Hepatocyte (in vitro differentiated cells): ENCODE measurements around the gene SPOCD1. TPM values are rescaled to one million over a fixed set of nuclear protein-coding genes. Genes with fewer than 3 reads are reported as not detected.

Source experiments
- DNase-seq: peaks from one replicate; pipeline ENCODE4 v3.0.0-alpha.2; 2016; ENCODE audit warnings: low spot score
- H2AFZ ChIP-seq: fragments of 200-600 bp; sonication (generic); 2 replicates; pipeline ENCODE4 v1.6.0; 2016; ENCODE audit warnings: antibody characterized with exemption, mild to moderate bottlenecking
- H3K27ac ChIP-seq: fragments of 200-600 bp; sonication (generic); 2 replicates; pipeline ENCODE4 v1.5.1; 2016; ENCODE audit warnings: mild to moderate bottlenecking
- H3K27me3 ChIP-seq: fragments of 200-600 bp; sonication (generic); 2 replicates; pipeline ENCODE4 v1.6.1; 2016
- H3K36me3 ChIP-seq: fragments of 200-600 bp; sonication (generic); replicated peaks from 2 replicates; pipeline ENCODE4 v1.5.1; 2016; ENCODE audit warnings: low read depth; ENCODE audit not compliant: insufficient read depth
- H3K4me1 ChIP-seq: fragments of 200-600 bp; sonication (generic); 2 replicates; pipeline ENCODE4 v1.5.1; 2016; ENCODE audit warnings: mild to moderate bottlenecking, moderate library complexity; ENCODE audit not compliant: insufficient read depth
- H3K4me2 ChIP-seq: fragments of 200-600 bp; sonication (generic); 2 replicates; pipeline ENCODE4 v1.6.0; 2016
- H3K4me3 ChIP-seq: fragments of 200-600 bp; sonication (generic); 2 replicates; pipeline ENCODE4 v1.5.1; 2016; ENCODE audit warnings: mild to moderate bottlenecking
- H3K79me2 ChIP-seq: fragments of 200-600 bp; sonication (generic); 2 replicates; pipeline ENCODE4 v1.6.0; 2017; ENCODE audit warnings: mild to moderate bottlenecking
- H3K9me2 ChIP-seq: fragments of 200-600 bp; sonication (generic); replicated peaks from 2 replicates; pipeline ENCODE4 v1.6.0; 2017; ENCODE audit warnings: mild to moderate bottlenecking; ENCODE audit not compliant: insufficient read depth
- H3K9me3 ChIP-seq: fragments of 200-600 bp; sonication (generic); 2 replicates; pipeline ENCODE4 v1.5.1; 2016; ENCODE audit warnings: low read depth, mild to moderate bottlenecking
- H4K20me1 ChIP-seq: fragments of 200-600 bp; sonication (generic); 2 replicates; pipeline ENCODE4 v1.6.0; 2016; ENCODE audit warnings: mild to moderate bottlenecking; ENCODE audit not compliant: insufficient read depth, poor library complexity, severe bottlenecking
- EZH2 ChIP-seq: fragments of 200-600 bp; sonication (generic); IDR thresholded peaks from 2 replicates; pipeline ENCODE4 v1.6.1; 2016; ENCODE audit warnings: antibody characterized with exemption, mild to moderate bottlenecking, borderline replicate concordance
- EZH2phosphoT487 ChIP-seq: fragments of 200-600 bp; sonication (generic); IDR thresholded peaks from one replicate; pipeline ENCODE4 v1.6.1; 2018; ENCODE audit warnings: antibody characterized with exemption, mild to moderate bottlenecking, low read depth, moderate library complexity; ENCODE audit not compliant: unreplicated experiment, severe bottlenecking
- WGBS: methylation state at CpG from one replicate; pipeline ENCODE4 v1.1.6; 2016; ENCODE audit warnings: low lambda C conversion rate; ENCODE audit errors: missing lambda C conversion rate; 5-methylcytosine and 5-hydroxymethylcytosine counted together
- polyA plus RNA-seq: library from polyadenylated mRNA; unstranded; fragments of >200 nt; fragmentation: Nextera tagmentation; extraction: Ambion mirVana; gene quantifications from 2 replicates; pipeline ENCODE4 v1.2.1, GENCODE V29; 2016
- total RNA-seq: library from RNA; depleted of rRNA; stranded (reverse); fragments of >200 nt; gene quantifications from 2 replicates; pipeline ENCODE4 v1.2.3, GENCODE V29; 2014
- TF ChIP-seq, protein P1 (sequence below): fragments of 200-600 bp; sonication (generic); IDR thresholded peaks from 2 replicates; pipeline ENCODE4 v1.5.1; 2016; ENCODE audit warnings: antibody characterized with exemption, mild to moderate bottlenecking; ENCODE audit not compliant: poor library complexity

Gene SPOCD1
- total and polyA plus RNA-seq, 2 experiments from 2014 or later: 1.4 to 2.8 TPM

DNA sequence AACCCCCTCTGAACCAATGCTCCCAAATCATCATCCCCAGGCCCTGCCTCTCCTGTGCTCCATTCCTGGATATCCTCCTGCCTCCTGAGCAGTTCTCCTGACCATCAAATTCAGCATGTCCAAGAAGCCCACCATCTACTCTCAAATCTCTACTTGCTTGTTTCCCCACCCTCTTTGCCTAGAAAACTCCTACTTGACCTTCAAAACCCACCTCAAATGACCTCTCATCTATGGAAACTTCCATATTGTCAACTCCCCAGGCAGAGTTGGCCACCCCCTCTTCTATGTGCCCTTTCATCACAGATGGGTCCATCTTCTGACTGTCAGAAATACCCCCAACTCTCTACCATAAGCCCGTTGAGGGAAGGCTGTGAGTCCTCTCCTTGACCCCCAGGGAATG is 68.5 kb downstream of the SPOCD1 start:
- no peaks in the 10 kb centered on the region for H3K27me3 ChIP-seq
- DNase-seq: no peak
- H3K27ac ChIP-seq: no peak overlapping the region
- no peak overlapping the region for H3K4me2 ChIP-seq
- H3K36me3 ChIP-seq: no peaks in the 10 kb centered on the region
- no peak overlapping the region for H2AFZ ChIP-seq
- WGBS: 88% methylated on average over 1 of the region's 1 CpG
- H3K9me2 ChIP-seq: no peaks in the 10 kb centered on the region
- H3K4me1 ChIP-seq: peaks cover 57% of the 10 kb centered on the region
- TF ChIP-seq, protein P1, sequence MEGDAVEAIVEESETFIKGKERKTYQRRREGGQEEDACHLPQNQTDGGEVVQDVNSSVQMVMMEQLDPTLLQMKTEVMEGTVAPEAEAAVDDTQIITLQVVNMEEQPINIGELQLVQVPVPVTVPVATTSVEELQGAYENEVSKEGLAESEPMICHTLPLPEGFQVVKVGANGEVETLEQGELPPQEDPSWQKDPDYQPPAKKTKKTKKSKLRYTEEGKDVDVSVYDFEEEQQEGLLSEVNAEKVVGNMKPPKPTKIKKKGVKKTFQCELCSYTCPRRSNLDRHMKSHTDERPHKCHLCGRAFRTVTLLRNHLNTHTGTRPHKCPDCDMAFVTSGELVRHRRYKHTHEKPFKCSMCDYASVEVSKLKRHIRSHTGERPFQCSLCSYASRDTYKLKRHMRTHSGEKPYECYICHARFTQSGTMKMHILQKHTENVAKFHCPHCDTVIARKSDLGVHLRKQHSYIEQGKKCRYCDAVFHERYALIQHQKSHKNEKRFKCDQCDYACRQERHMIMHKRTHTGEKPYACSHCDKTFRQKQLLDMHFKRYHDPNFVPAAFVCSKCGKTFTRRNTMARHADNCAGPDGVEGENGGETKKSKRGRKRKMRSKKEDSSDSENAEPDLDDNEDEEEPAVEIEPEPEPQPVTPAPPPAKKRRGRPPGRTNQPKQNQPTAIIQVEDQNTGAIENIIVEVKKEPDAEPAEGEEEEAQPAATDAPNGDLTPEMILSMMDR: no peak
- TF ChIP-seq EZH2 (no peak), EZH2phosphoT487 (no peak)
- no peaks in the 10 kb centered on the region for H3K9me3 ChIP-seq
- no peak overlapping the region for H3K4me3 ChIP-seq
- no peaks in the 10 kb centered on the region for H3K79me2 ChIP-seq
- H4K20me1 ChIP-seq: no peaks in the 10 kb centered on the region

DNA sequence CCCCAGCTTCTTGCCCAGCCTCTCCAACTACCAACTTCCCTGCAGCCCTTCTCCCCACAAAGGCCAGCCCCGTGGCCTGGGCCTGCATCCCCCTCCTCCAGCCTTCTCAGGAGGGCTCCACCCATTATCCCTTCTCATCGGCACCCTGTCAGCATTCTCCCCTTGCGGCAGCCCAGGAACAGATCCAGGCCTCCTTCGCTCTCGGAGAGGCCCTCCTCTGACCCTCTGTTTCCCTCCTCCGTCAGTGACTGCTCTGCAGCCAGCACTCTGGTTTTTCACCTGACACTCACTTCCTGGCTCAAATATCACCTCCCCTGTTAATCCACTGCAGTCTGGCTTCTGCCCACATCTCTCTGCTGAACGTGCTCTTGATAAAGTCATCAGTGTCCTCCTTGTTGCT is 69.1 kb downstream of the SPOCD1 start:
- TF ChIP-seq EZH2phosphoT487: no peak
- TF ChIP-seq, protein P1: no peak
- TF ChIP-seq EZH2: no peak
- H3K9me3 ChIP-seq: no peaks in the 10 kb centered on the region
- H3K27ac ChIP-seq: peak overlapping the region; percentile 40
- H2AFZ ChIP-seq: no peak overlapping the region
- H3K9me2 ChIP-seq: no peaks in the 10 kb centered on the region
- H3K4me2 ChIP-seq: no peak overlapping the region
- H3K27me3 ChIP-seq: no peaks in the 10 kb centered on the region
- no peak overlapping the region for H3K4me3 ChIP-seq
- no peak for DNase-seq
- H3K79me2 ChIP-seq: no peaks in the 10 kb centered on the region
- no peaks in the 10 kb centered on the region for H4K20me1 ChIP-seq
- 48% methylated on average over 7 of the region's 7 CpGs for WGBS
- H3K36me3 ChIP-seq: no peaks in the 10 kb centered on the region
- peaks cover 50% of the 10 kb centered on the region for H3K4me1 ChIP-seq

DNA sequence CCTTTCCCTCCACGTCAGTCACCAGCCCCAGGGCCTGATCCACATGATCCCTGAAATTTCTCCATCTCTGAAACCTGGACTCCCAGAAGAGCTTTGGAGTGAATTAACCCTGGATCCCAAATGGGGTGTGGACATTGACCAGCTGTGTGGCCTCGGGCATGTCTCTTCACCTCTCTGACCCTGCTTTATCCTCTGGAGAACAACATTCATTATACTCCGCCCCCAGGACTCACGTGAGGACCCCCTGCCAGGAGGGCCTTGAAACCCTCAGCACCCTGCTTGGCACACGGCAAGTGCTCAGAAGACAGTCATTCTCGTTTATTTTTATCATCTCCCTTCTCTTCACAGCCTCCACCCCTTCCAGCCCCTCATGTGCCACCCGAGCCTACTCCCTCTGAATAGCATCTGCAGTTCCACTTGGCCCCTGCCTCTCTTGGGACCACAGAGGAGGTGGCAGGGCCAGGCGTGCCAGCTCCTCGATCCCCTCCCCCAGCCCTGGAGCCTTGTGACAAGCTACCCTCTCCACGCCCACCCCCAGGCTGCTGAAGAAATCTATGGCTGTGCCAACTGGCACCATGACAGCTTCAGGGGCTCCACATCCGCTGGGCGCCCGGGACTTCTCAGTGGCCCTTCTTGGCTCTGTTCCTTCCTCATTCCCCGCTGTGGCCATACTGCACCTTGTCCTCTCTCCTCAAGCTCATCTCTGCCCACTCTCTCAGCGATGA is 69.7 kb downstream of the SPOCD1 start:
- Histone ChIP-seq H2AFZ (no peak overlapping the region), H3K36me3 (no peaks in the 10 kb centered on the region), H3K27me3 (no peaks in the 10 kb centered on the region), H3K4me3 (no peak overlapping the region), H4K20me1 (no peaks in the 10 kb centered on the region), H3K79me2 (no peaks in the 10 kb centered on the region), H3K4me1 (peaks cover 50% of the 10 kb centered on the region), H3K9me2 (no peaks in the 10 kb centered on the region), H3K9me3 (no peaks in the 10 kb centered on the region), H3K27ac (peak overlapping the region; percentile 40), H3K4me2 (no peak overlapping the region)
- DNase-seq: no peak
- TF ChIP-seq EZH2: no peak
- TF ChIP-seq, protein P1: no peak
- WGBS: 84% methylated on average over 15 of the region's 15 CpGs
